ENCODE measurements around the gene LYSMD4. TPM values are rescaled to one million over a fixed set of nuclear protein-coding genes. Genes with fewer than 3 reads are reported as not detected.
A peak's percentile ranks its signal among the peaks of the same experiment; 100 is the strongest.

LYSMD4 gene
- total and polyA plus RNA-seq, 10 donors: 2.5 to 13.3 (median 6.0) TPM

DNA sequence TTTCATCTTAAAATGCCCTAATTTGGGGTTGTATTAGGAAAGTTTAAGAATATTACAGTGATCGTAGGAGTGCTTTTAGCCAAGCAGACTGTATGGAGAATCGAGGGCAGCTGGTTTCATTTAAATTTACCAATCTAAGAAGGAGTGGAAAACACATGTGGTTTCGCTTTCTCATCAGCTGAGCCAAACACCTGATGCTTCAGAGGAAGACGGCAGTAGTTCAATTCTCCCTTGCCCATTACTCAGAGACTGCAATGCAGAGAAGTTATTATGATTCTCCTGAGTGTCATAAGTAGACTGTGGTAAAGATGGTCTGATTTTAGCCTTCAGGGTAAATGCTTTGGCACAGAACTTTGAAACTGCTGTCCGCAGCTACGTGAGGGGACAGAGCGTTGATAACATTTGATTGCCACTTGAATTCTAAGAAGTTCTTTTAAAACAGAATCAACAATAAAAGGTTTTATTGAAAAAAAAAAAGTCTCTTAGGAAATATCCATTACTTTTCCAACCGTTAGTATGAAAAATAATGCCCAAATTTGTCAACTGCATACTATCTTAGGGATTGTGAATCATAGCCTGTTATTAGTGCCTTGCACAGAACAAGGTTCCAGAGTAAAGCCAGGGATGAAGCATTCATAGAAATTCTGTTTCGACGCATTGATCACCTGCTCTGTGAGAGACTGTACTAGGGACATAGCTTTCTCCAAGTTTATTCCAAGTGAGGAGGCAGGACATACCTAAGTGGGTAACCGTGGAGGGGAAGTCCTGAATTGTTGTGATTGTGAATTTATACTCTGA is 25.6 kb downstream of the LYSMD4 start:
- peak overlapping the region in 6 of 8 donors; percentile 28 to 49 (median 40) for H3K27ac ChIP-seq
- intact Hi-C loops (cut with DNase I; ENCODE audit: low total_unique reads): loop anchor here (10.0 kb wide), 1 partner anchor 143 kb away; the partner anchor contains the start of gene MEF2A
- H3K36me3 ChIP-seq: peaks cover 0 to 62% (median 29%) of the 10 kb centered on the region in 6 donors
- no peaks in the 10 kb centered on the region for H3K9me3 ChIP-seq
- H3K27me3 ChIP-seq (replicated peaks in 1 of 7): no peaks in the 10 kb centered on the region
- H3K4me1 ChIP-seq: peaks cover 13 to 66% (median 38%) of the 10 kb centered on the region in 6 donors
- WGBS, 5 donors: 69 to 80% (median 72%) methylated on average over 11 of the region's 11 CpGs
- DNase-seq: no peak
- TF ChIP-seq POLR2AphosphoS5 (IDR thresholded peaks at IDR 0.05) (no peak), POLR2A (IDR thresholded peaks at IDR 0.05) (no peak)
- TF ChIP-seq, protein P1, sequence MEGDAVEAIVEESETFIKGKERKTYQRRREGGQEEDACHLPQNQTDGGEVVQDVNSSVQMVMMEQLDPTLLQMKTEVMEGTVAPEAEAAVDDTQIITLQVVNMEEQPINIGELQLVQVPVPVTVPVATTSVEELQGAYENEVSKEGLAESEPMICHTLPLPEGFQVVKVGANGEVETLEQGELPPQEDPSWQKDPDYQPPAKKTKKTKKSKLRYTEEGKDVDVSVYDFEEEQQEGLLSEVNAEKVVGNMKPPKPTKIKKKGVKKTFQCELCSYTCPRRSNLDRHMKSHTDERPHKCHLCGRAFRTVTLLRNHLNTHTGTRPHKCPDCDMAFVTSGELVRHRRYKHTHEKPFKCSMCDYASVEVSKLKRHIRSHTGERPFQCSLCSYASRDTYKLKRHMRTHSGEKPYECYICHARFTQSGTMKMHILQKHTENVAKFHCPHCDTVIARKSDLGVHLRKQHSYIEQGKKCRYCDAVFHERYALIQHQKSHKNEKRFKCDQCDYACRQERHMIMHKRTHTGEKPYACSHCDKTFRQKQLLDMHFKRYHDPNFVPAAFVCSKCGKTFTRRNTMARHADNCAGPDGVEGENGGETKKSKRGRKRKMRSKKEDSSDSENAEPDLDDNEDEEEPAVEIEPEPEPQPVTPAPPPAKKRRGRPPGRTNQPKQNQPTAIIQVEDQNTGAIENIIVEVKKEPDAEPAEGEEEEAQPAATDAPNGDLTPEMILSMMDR (IDR thresholded peaks at IDR 0.05 in 8 of 11, conservative IDR thresholded peaks at IDR 0.05 in 3 of 11): no peak
- peak overlapping the region in 1 of 8 donors; percentile 17 for H3K4me3 ChIP-seq

DNA sequence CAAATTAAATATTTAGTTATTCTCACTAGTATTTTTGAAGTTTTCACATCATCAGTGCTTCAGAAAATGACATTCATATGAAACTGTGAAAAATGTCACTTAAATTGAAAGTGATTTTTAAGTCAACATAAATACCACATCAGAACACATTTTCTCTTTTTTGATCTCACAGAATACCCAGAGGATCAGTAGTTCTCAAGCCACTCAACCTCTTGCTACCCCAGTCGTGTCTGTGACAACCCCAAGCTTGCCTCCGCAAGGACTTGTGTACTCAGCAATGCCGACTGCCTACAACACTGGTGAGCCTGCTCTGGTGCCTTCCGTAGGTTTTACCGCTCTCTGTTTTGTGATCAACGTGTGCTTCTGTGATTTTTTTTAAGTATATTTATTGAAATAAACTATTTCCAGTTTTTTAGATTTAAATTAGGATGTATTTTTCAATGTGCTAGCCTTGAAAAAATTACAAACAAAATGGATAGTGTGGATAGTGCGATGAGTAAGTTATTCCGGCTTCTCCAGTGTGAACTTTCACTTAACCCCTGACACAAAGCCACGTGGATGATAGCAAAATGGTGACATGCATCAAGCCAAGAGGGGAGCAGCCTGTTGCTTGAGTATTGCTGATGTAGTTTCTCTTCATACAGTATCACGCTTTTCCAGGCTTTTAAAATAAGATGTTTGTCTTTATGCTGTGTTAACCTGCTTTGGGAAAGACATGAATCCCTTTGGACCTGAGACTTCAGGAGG is 26.5 kb downstream of the LYSMD4 start:
- Histone ChIP-seq H3K4me1 (peaks cover 13 to 61% (median 39%) of the 10 kb centered on the region in 6 donors), H3K27ac (peak overlapping the region in 5 of 8 donors; percentile 10 to 49 (median 35)), H3K4me3 (no peak overlapping the region), H3K36me3 (peaks cover 0 to 52% (median 20%) of the 10 kb centered on the region in 6 donors), H3K9me3 (no peaks in the 10 kb centered on the region), H3K27me3 (replicated peaks in 1 of 7) (no peaks in the 10 kb centered on the region)
- DNase-seq: no peak
- TF ChIP-seq POLR2A (IDR thresholded peaks at IDR 0.05): no peak
- TF ChIP-seq POLR2AphosphoS5 (IDR thresholded peaks at IDR 0.05): no peak
- TF ChIP-seq, protein P1 (IDR thresholded peaks at IDR 0.05 in 8 of 11, conservative IDR thresholded peaks at IDR 0.05 in 3 of 11): no peak
- WGBS, 5 donors: 70 to 87% (median 76%) methylated on average over 10 of the region's 10 CpGs
- intact Hi-C loops (cut with DNase I; ENCODE audit: low total_unique reads): loop anchor here (10.0 kb wide), 1 partner anchor 142 kb away; the partner anchor contains the start of gene MEF2A

DNA sequence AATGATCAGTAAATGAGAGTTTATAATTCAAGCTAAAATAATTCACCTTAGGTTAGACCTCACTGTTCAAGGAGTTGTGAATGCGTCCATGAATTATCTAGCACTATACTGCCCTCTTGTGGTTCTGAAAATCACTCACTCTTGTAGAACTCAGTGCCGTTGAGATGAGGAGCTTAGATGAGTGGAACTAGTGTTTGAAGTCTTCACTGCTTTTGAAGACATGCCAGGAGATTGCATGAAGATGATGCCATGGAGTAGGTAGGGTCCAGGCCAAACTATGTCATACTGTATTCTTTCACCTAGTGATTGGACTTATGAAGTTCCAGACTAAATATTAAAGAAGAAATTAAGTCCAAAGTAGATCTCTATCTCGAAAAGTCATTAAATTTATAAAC is 28.8 kb downstream of the LYSMD4 start:
- no peak overlapping the region for H3K4me3 ChIP-seq
- intact Hi-C loops (cut with DNase I; ENCODE audit: low total_unique reads): loop anchor here (5.0 to 10.0 kb wide), 2 partner anchors 140 to 417 kb away; partner anchors contain the start of gene MEF2A
- H3K27ac ChIP-seq: peak overlapping the region in 7 of 8 donors; percentile 55 to 83 (median 77)
- H3K4me1 ChIP-seq: peaks cover 13 to 58% (median 39%) of the 10 kb centered on the region in 6 donors
- H3K27me3 ChIP-seq (replicated peaks in 1 of 7): no peaks in the 10 kb centered on the region
- no peak for TF ChIP-seq POLR2A (IDR thresholded peaks at IDR 0.05)
- TF ChIP-seq, protein P1 (IDR thresholded peaks at IDR 0.05 in 8 of 11, conservative IDR thresholded peaks at IDR 0.05 in 3 of 11): peak; percentile 62 to 91 (median 80)
- no peaks in the 10 kb centered on the region for H3K9me3 ChIP-seq
- H3K36me3 ChIP-seq: peaks cover 0 to 29% (median 0%) of the 10 kb centered on the region in 6 donors
- no peak for DNase-seq
- WGBS, 5 donors: 31 to 34% (median 32%) methylated on average over 3 of the region's 3 CpGs

Data from spleen (tissue), 11 donors.